Fibroblast of villous mesenchyme (primary cell): ENCODE measurements around the gene RPL32. TPM values are rescaled to one million over a fixed set of nuclear protein-coding genes. Genes with fewer than 3 reads are reported as not detected.

ENCODE experiments used
- DNase-seq: peaks from one replicate; pipeline ENCODE4 v3.0.0-alpha.2; 2010; ENCODE audit warnings: low read depth
- H3K4me3 ChIP-seq: 2 replicates; pipeline ENCODE4 v1.5.1; 2011; ENCODE audit warnings: low read depth, mild to moderate bottlenecking, low read length
- total RNA-seq: library from RNA; depleted of rRNA; stranded (reverse); fragments of >200 nt; gene quantifications from 2 replicates; pipeline ENCODE4 v1.2.3, GENCODE V29; 2012
- TF ChIP-seq, protein P1 (sequence below): IDR thresholded peaks from 2 replicates; pipeline ENCODE4 v1.5.1; 2012; ENCODE audit warnings: low read depth, mild to moderate bottlenecking, low read length; ENCODE audit not compliant: insufficient read depth

Gene RPL32
- total RNA-seq, 1 donor = 739 TPM

- H3K4me3 ChIP-seq = no peak overlapping the region
- no peak for DNase-seq
- TF ChIP-seq, protein P1, sequence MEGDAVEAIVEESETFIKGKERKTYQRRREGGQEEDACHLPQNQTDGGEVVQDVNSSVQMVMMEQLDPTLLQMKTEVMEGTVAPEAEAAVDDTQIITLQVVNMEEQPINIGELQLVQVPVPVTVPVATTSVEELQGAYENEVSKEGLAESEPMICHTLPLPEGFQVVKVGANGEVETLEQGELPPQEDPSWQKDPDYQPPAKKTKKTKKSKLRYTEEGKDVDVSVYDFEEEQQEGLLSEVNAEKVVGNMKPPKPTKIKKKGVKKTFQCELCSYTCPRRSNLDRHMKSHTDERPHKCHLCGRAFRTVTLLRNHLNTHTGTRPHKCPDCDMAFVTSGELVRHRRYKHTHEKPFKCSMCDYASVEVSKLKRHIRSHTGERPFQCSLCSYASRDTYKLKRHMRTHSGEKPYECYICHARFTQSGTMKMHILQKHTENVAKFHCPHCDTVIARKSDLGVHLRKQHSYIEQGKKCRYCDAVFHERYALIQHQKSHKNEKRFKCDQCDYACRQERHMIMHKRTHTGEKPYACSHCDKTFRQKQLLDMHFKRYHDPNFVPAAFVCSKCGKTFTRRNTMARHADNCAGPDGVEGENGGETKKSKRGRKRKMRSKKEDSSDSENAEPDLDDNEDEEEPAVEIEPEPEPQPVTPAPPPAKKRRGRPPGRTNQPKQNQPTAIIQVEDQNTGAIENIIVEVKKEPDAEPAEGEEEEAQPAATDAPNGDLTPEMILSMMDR = no peak
Observed at GRCh38 chr3:12810961-12811360, 30.4 kb downstream of the RPL32 start.

- TF ChIP-seq, protein P1 = peak; percentile 77
Observed at GRCh38 chr3:12810013-12810780, 31.2 kb downstream of the RPL32 start.

GRCh38 chr3:12809435-12809834 is 31.9 kb downstream of the RPL32 start:
- TF ChIP-seq, protein P1 = no peak
- H3K4me3 ChIP-seq = no peak overlapping the region
- no peak for DNase-seq

More at GRCh38 chr3:12810013-12810780, 31.2 kb downstream of the RPL32 start:
- peak overlapping the region; percentile 59 for H3K4me3 ChIP-seq
- DNase-seq = peak; percentile 87

- DNase-seq = no peak
- TF ChIP-seq, protein P1 = no peak
- H3K4me3 ChIP-seq = no peak overlapping the region
Observed at GRCh38 chr3:12809001-12809400, 32.4 kb downstream of the RPL32 start.

DNA sequence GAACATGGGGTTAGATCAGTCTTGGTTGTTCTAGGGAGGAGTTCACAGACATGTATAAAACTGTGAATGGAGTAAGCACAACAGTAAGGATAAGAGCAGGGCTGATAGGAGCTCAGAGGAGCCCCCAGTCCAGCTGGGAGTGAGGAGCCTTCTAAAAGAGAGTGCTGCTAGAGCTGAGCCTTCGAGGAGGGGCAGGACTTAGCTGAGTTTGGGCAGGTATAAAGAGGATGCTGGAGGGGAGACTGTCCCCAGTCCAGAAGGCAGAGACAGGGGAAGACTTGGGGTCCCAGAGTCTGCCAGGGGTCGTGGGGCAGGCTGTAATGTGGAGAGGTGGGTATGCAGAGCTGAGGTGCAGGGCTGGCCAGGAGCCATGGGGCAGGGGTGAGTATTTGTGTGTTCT is 32.8 kb downstream of the RPL32 start:
- H3K4me3 ChIP-seq = no peak overlapping the region
- no peak for DNase-seq
- TF ChIP-seq, protein P1 = no peak

GRCh38 chr3:12807601-12808359 is 33.6 kb downstream of the RPL32 start:
- TF ChIP-seq, protein P1 = no peak
- DNase-seq = no peak

More at GRCh38 chr3:12807601-12808359, 33.6 kb downstream of the RPL32 start:
- no peak overlapping the region for H3K4me3 ChIP-seq
